ENCODE measurements around the gene USP12.
A peak's percentile ranks its signal among the peaks of the same experiment; 100 is the strongest.

The USP12 gene

GRCh38 chr13:27034678-27035111 is 136.9 kb downstream of the USP12 start:
- no peaks in the 10 kb centered on the region for H3K9me3 ChIP-seq (ENCODE audit: control insufficient read depth, insufficient read depth, low read length)
- H3K9ac ChIP-seq (ENCODE audit: low read depth, low read length) = no peak overlapping the region
- peak overlapping the region; percentile 51 for H3K4me3 ChIP-seq (ENCODE audit: low read depth, low read length)
- no peaks in the 10 kb centered on the region for H3K36me3 ChIP-seq (ENCODE audit: control insufficient read depth, insufficient read depth, low read length)
- H3K4me1 ChIP-seq (ENCODE audit: control insufficient read depth, insufficient read depth, low read length) = peaks cover 6% of the 10 kb centered on the region; the same call in 1 of the 2 replicates
- H3K27ac ChIP-seq (ENCODE audit: low read depth, low read length) = no peak overlapping the region
- peaks cover 12% of the 10 kb centered on the region for H3K27me3 ChIP-seq (ENCODE audit: control insufficient read depth, insufficient read depth, low read length)

- Histone ChIP-seq H3K4me3 (ENCODE audit: low read depth, low read length) (no peak overlapping the region), H3K9ac (ENCODE audit: low read depth, low read length) (no peak overlapping the region), H3K9me3 (ENCODE audit: control insufficient read depth, insufficient read depth, low read length) (no peaks in the 10 kb centered on the region)
These were observed 142.7 kb downstream of the USP12 start for GRCh38 chr13:27028683-27029480.

GRCh38 chr13:27027086-27027667 is 144.4 kb downstream of the USP12 start:
- no peak overlapping the region for H3K4me3 ChIP-seq (ENCODE audit: low read depth, low read length)
- H3K9ac ChIP-seq (ENCODE audit: low read depth, low read length) = no peak overlapping the region
- no peaks in the 10 kb centered on the region for H3K9me3 ChIP-seq (ENCODE audit: control insufficient read depth, insufficient read depth, low read length)
- H3K36me3 ChIP-seq (ENCODE audit: control insufficient read depth, insufficient read depth, low read length) = no peaks in the 10 kb centered on the region
- no peaks in the 10 kb centered on the region for H3K4me1 ChIP-seq (ENCODE audit: control insufficient read depth, insufficient read depth, low read length)
- no peak overlapping the region for H3K27ac ChIP-seq (ENCODE audit: low read depth, low read length)
- no peaks in the 10 kb centered on the region for H3K27me3 ChIP-seq (ENCODE audit: control insufficient read depth, insufficient read depth, low read length)

More at GRCh38 chr13:27028683-27029480, 142.7 kb downstream of the USP12 start:
- no peaks in the 10 kb centered on the region for H3K4me1 ChIP-seq (ENCODE audit: control insufficient read depth, insufficient read depth, low read length)
- no peak overlapping the region for H3K27ac ChIP-seq (ENCODE audit: low read depth, low read length)
- H3K27me3 ChIP-seq (ENCODE audit: control insufficient read depth, insufficient read depth, low read length) = no peaks in the 10 kb centered on the region
- H3K36me3 ChIP-seq (ENCODE audit: control insufficient read depth, insufficient read depth, low read length) = no peaks in the 10 kb centered on the region

GRCh38 chr13:27026396-27026795 is 145.2 kb downstream of the USP12 start:
- no peak overlapping the region for H3K9ac ChIP-seq (ENCODE audit: low read depth, low read length)
- no peak overlapping the region for H3K4me3 ChIP-seq (ENCODE audit: low read depth, low read length)
- H3K27me3 ChIP-seq (ENCODE audit: control insufficient read depth, insufficient read depth, low read length) = no peaks in the 10 kb centered on the region
- H3K9me3 ChIP-seq (ENCODE audit: control insufficient read depth, insufficient read depth, low read length) = no peaks in the 10 kb centered on the region
- H3K27ac ChIP-seq (ENCODE audit: low read depth, low read length) = no peak overlapping the region
- H3K36me3 ChIP-seq (ENCODE audit: control insufficient read depth, insufficient read depth, low read length) = no peaks in the 10 kb centered on the region
- no peaks in the 10 kb centered on the region for H3K4me1 ChIP-seq (ENCODE audit: control insufficient read depth, insufficient read depth, low read length)

GRCh38 chr13:27024776-27025492 is 146.7 kb downstream of the USP12 start:
- Histone ChIP-seq H3K9ac (ENCODE audit: low read depth, low read length) (no peak overlapping the region), H3K27ac (ENCODE audit: low read depth, low read length) (no peak overlapping the region), H3K4me3 (ENCODE audit: low read depth, low read length) (no peak overlapping the region), H3K27me3 (ENCODE audit: control insufficient read depth, insufficient read depth, low read length) (no peaks in the 10 kb centered on the region), H3K36me3 (ENCODE audit: control insufficient read depth, insufficient read depth, low read length) (no peaks in the 10 kb centered on the region), H3K9me3 (ENCODE audit: control insufficient read depth, insufficient read depth, low read length) (no peaks in the 10 kb centered on the region), H3K4me1 (ENCODE audit: control insufficient read depth, insufficient read depth, low read length) (no peaks in the 10 kb centered on the region)

- Histone ChIP-seq H3K27me3 (ENCODE audit: control insufficient read depth, insufficient read depth, low read length) (no peaks in the 10 kb centered on the region), H3K9ac (ENCODE audit: low read depth, low read length) (no peak overlapping the region), H3K27ac (ENCODE audit: low read depth, low read length) (no peak overlapping the region), H3K9me3 (ENCODE audit: control insufficient read depth, insufficient read depth, low read length) (no peaks in the 10 kb centered on the region), H3K4me1 (ENCODE audit: control insufficient read depth, insufficient read depth, low read length) (peaks cover under 1% of the 10 kb centered on the region; the same call in 1 of the 2 replicates), H3K36me3 (ENCODE audit: control insufficient read depth, insufficient read depth, low read length) (no peaks in the 10 kb centered on the region), H3K4me3 (ENCODE audit: low read depth, low read length) (no peak overlapping the region)
These were observed 147.5 kb downstream of the USP12 start for GRCh38 chr13:27024074-27024461.

- Histone ChIP-seq H3K9me3 (ENCODE audit: control insufficient read depth, insufficient read depth, low read length) (no peaks in the 10 kb centered on the region), H3K36me3 (ENCODE audit: control insufficient read depth, insufficient read depth, low read length) (no peaks in the 10 kb centered on the region), H3K27ac (ENCODE audit: low read depth, low read length) (no peak overlapping the region), H3K4me1 (ENCODE audit: control insufficient read depth, insufficient read depth, low read length) (peaks cover 6% of the 10 kb centered on the region; the same call in 1 of the 2 replicates), H3K9ac (ENCODE audit: low read depth, low read length) (no peak overlapping the region), H3K27me3 (ENCODE audit: control insufficient read depth, insufficient read depth, low read length) (no peaks in the 10 kb centered on the region), H3K4me3 (ENCODE audit: low read depth, low read length) (no peak overlapping the region)
These were observed 148.1 kb downstream of the USP12 start for GRCh38 chr13:27023385-27024073.

- Histone ChIP-seq H3K9me3 (ENCODE audit: control insufficient read depth, insufficient read depth, low read length) (no peaks in the 10 kb centered on the region), H3K4me3 (ENCODE audit: low read depth, low read length) (no peak overlapping the region), H3K36me3 (ENCODE audit: control insufficient read depth, insufficient read depth, low read length) (no peaks in the 10 kb centered on the region), H3K27me3 (ENCODE audit: control insufficient read depth, insufficient read depth, low read length) (no peaks in the 10 kb centered on the region), H3K27ac (ENCODE audit: low read depth, low read length) (peak overlapping the region; percentile 21), H3K9ac (ENCODE audit: low read depth, low read length) (no peak overlapping the region), H3K4me1 (ENCODE audit: control insufficient read depth, insufficient read depth, low read length) (peaks cover 8% of the 10 kb centered on the region; the same call in 1 of the 2 replicates)
These were observed 148.9 kb downstream of the USP12 start for GRCh38 chr13:27022571-27023311.

- peaks cover 8% of the 10 kb centered on the region; the same call in 1 of the 2 replicates for H3K4me1 ChIP-seq (ENCODE audit: control insufficient read depth, insufficient read depth, low read length)
- no peaks in the 10 kb centered on the region for H3K27me3 ChIP-seq (ENCODE audit: control insufficient read depth, insufficient read depth, low read length)
- no peaks in the 10 kb centered on the region for H3K9me3 ChIP-seq (ENCODE audit: control insufficient read depth, insufficient read depth, low read length)
- H3K9ac ChIP-seq (ENCODE audit: low read depth, low read length) = no peak overlapping the region
- H3K4me3 ChIP-seq (ENCODE audit: low read depth, low read length) = no peak overlapping the region
- H3K27ac ChIP-seq (ENCODE audit: low read depth, low read length) = no peak overlapping the region
- no peaks in the 10 kb centered on the region for H3K36me3 ChIP-seq (ENCODE audit: control insufficient read depth, insufficient read depth, low read length)
These were observed 151.2 kb downstream of the USP12 start for GRCh38 chr13:27020415-27020814.

- Histone ChIP-seq H3K9me3 (ENCODE audit: control insufficient read depth, insufficient read depth, low read length) (no peaks in the 10 kb centered on the region), H3K4me3 (ENCODE audit: low read depth, low read length) (no peak overlapping the region), H3K27me3 (ENCODE audit: control insufficient read depth, insufficient read depth, low read length) (no peaks in the 10 kb centered on the region), H3K9ac (ENCODE audit: low read depth, low read length) (0 out of 2 replicates have a peak overlapping the region, but pooled peaks have one; percentile 25), H3K4me1 (ENCODE audit: control insufficient read depth, insufficient read depth, low read length) (peaks cover 8% of the 10 kb centered on the region; the same call in 1 of the 2 replicates), H3K36me3 (ENCODE audit: control insufficient read depth, insufficient read depth, low read length) (no peaks in the 10 kb centered on the region), H3K27ac (ENCODE audit: low read depth, low read length) (no peak overlapping the region)
These were observed 152.7 kb downstream of the USP12 start for GRCh38 chr13:27018882-27019281.
